K562 (cell line): Measurements from ENCODE around the gene KNCN. TPM values are rescaled to one million over a fixed set of nuclear protein-coding genes. Genes with fewer than 3 reads are reported as not detected.

Source experiments
- ARHGAP35 ChIP-seq: fragments of 450-650 bp; IDR thresholded peaks from 2 replicates; pipeline ENCODE4 v1.6.1; 2018; ENCODE audit not compliant: partially characterized antibody
- CBFA2T2 ChIP-seq: fragments of 450-650 bp; conservative IDR thresholded peaks from 2 replicates; pipeline ENCODE4 v1.6.1; 2017; ENCODE audit warnings: mild to moderate bottlenecking
- CHD4 ChIP-seq: fragments of 200-600 bp; sonication (generic); IDR thresholded peaks from 3 replicates; pipeline ENCODE4 v1.6.1; 2012; ENCODE audit warnings: low read depth, mild to moderate bottlenecking, mixed read lengths, low read length, inconsistent platforms; ENCODE audit not compliant: insufficient read depth, insufficient replicate concordance, poor library complexity, severe bottlenecking
- HSF4 ChIP-seq: fragments of 250-450 bp; sonication (Bioruptor Pico); IDR thresholded peaks from 2 replicates; pipeline ENCODE4 v2.1.2; 2022; ENCODE audit warnings: mild to moderate bottlenecking, moderate library complexity, borderline replicate concordance
- MCM2 ChIP-seq: fragments of 450-650 bp; IDR thresholded peaks from 2 replicates; pipeline ENCODE4 v1.6.1; 2017; ENCODE audit warnings: low read depth, mild to moderate bottlenecking
- MYNN ChIP-seq, 2 experiments: sonication (generic); formaldehyde crosslinking in 1 of 2; IDR thresholded peaks; 2 replicates each; pipeline versions ENCODE4 v1.5.0 to v1.6.1; 2016 to 2020; ENCODE audit warnings: antibody characterized with exemption in 1 of 2, missing genetic modification reagents in 1 of 2
- PREB ChIP-seq: sonication (generic); formaldehyde crosslinking; IDR thresholded peaks from 2 replicates; pipeline ENCODE4 v1.8.1; 2023; ENCODE audit warnings: mild to moderate bottlenecking, missing genetic modification reagents
- RAD51 ChIP-seq: fragments of 450-650 bp; IDR thresholded peaks from 2 replicates; pipeline ENCODE4 v1.7.1; 2016; ENCODE audit warnings: low read depth, mild to moderate bottlenecking, borderline replicate concordance
- RBM39 ChIP-seq: fragments of 200-400 bp; formaldehyde crosslinking; optimal IDR thresholded peaks from 2 replicates; pipeline ENCODE3; 2018; ENCODE audit warnings: low read depth, low read length
- RNF2 ChIP-seq: sonication (generic); IDR thresholded peaks from 2 replicates; pipeline ENCODE4 v1.6.1; 2016
- SIN3B ChIP-seq: fragments of 450-650 bp; IDR thresholded peaks from 2 replicates; pipeline ENCODE4 v1.6.1; 2017; ENCODE audit warnings: low read depth, mild to moderate bottlenecking, moderate library complexity
- SMARCA4 ChIP-seq: fragments of 450-650 bp; IDR thresholded peaks from 2 replicates; pipeline ENCODE4 v1.6.1; 2016
- TCFL5 ChIP-seq: fragments of 250-450 bp; sonication (Bioruptor Pico); conservative IDR thresholded peaks from 2 replicates; pipeline ENCODE4 v1.6.1; 2021; ENCODE audit warnings: mild to moderate bottlenecking, moderate library complexity, matching md5 sums
- TFAM ChIP-seq: fragments of 250-450 bp; sonication (Bioruptor Pico); conservative IDR thresholded peaks from 2 replicates; pipeline ENCODE4 v1.5.0; 2021; ENCODE audit warnings: mild to moderate bottlenecking, moderate library complexity
- YY1 ChIP-seq, 3 experiments: IDR thresholded peaks; 2 replicates each; pipeline ENCODE4 v1.6.1; 2011; ENCODE audit warnings: low read length in 2 of 3, mild to moderate bottlenecking in 2 of 3, moderate library complexity in 2 of 3, borderline replicate concordance in 1 of 3, control low read depth in 1 of 3, low read depth in 1 of 3; ENCODE audit not compliant: insufficient read depth in 3 of 3, insufficient replicate concordance in 2 of 3, control insufficient read depth in 1 of 3, insufficient read length in 1 of 3; ENCODE audit errors: extremely low read depth in 1 of 3
- ZKSCAN8 ChIP-seq: fragments of 200-800 bp; sonication (Bioruptor generic); IDR thresholded peaks from 2 replicates; pipeline ENCODE4 v1.6.1; 2016; ENCODE audit warnings: missing genetic modification characterization, missing compliant biosample characterization
- ZNF232 ChIP-seq: sonication (generic); formaldehyde crosslinking; IDR thresholded peaks from 2 replicates; pipeline ENCODE4 v1.8.0; 2022; ENCODE audit warnings: mild to moderate bottlenecking, missing genetic modification reagents
- ZNF316 ChIP-seq: fragments of 450-650 bp; IDR thresholded peaks from 2 replicates; pipeline ENCODE4 v1.6.1; 2016
- ZNF778 ChIP-seq: fragments of 450-650 bp; formaldehyde crosslinking; IDR thresholded peaks from 2 replicates; pipeline ENCODE4 v1.4.0; 2020; ENCODE audit warnings: mild to moderate bottlenecking, moderate library complexity
- polyA plus RNA-seq, 8 experiments: library from polyadenylated mRNA; depleted of rRNA in 4 of 8; stranded (reverse) in 5 of 8; unstranded in 3 of 8; fragments of >200 nt; fragmentation: Nextera tagmentation in 2 of 8; fragmentation: Illumina TruSeq in 1 of 8; extraction: Ambion mirVana in 2 of 8; extraction: Trizol in 1 of 8; gene quantifications; 2 replicates each; pipeline versions ENCODE4 v1.2.1 to v1.2.3, GENCODE V29; 2011 to 2014; ENCODE audit warnings: inconsistent platforms in 1 of 8, missing spikeins in 1 of 8
- total RNA-seq, 7 experiments: library from RNA; depleted of rRNA in 6 of 7; stranded (reverse); fragments of >200 nt in 6 of 7; fragmentation: Illumina TruSeq in 2 of 7; extraction: Trizol in 2 of 7; gene quantifications; 2 replicates each; pipeline versions ENCODE4 v1.2.1 to v1.2.3, GENCODE V29; 2011 to 2021; ENCODE audit warnings: low replicate concordance in 1 of 7
- TF ChIP-seq, protein P1 (sequence below): sonication (generic); formaldehyde crosslinking; IDR thresholded peaks from 2 replicates; pipeline ENCODE4 v1.8.0; 2023; ENCODE audit warnings: mild to moderate bottlenecking, missing genetic modification reagents
- TF ChIP-seq, protein P2 (sequence below): fragments of 450-650 bp; IDR thresholded peaks from 2 replicates; pipeline ENCODE4 v1.6.1; 2016; ENCODE audit warnings: antibody characterized with exemption
- TF ChIP-seq, protein P3 (sequence below): fragments of 450-650 bp; IDR thresholded peaks from 2 replicates; pipeline ENCODE4 v1.6.1; 2017; ENCODE audit warnings: antibody characterized with exemption

KNCN gene
- total and polyA plus RNA-seq, 9 of the 15 experiments (the other 6 are each of a cell fraction or from before 2014, with no cell fraction given) = not detected

- TF ChIP-seq, protein P1, sequence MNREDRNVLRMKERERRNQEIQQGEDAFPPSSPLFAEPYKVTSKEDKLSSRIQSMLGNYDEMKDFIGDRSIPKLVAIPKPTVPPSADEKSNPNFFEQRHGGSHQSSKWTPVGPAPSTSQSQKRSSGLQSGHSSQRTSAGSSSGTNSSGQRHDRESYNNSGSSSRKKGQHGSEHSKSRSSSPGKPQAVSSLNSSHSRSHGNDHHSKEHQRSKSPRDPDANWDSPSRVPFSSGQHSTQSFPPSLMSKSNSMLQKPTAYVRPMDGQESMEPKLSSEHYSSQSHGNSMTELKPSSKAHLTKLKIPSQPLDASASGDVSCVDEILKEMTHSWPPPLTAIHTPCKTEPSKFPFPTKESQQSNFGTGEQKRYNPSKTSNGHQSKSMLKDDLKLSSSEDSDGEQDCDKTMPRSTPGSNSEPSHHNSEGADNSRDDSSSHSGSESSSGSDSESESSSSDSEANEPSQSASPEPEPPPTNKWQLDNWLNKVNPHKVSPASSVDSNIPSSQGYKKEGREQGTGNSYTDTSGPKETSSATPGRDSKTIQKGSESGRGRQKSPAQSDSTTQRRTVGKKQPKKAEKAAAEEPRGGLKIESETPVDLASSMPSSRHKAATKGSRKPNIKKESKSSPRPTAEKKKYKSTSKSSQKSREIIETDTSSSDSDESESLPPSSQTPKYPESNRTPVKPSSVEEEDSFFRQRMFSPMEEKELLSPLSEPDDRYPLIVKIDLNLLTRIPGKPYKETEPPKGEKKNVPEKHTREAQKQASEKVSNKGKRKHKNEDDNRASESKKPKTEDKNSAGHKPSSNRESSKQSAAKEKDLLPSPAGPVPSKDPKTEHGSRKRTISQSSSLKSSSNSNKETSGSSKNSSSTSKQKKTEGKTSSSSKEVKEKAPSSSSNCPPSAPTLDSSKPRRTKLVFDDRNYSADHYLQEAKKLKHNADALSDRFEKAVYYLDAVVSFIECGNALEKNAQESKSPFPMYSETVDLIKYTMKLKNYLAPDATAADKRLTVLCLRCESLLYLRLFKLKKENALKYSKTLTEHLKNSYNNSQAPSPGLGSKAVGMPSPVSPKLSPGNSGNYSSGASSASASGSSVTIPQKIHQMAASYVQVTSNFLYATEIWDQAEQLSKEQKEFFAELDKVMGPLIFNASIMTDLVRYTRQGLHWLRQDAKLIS = no peak
- TF ChIP-seq MYNN (IDR thresholded peaks at IDR 0.05) (no peak), MYNN (CRISPR knock-in tag; IDR thresholded peaks at IDR 0.05) (no peak), CBFA2T2 (no peak), ZNF232 (CRISPR knock-in tag) (no peak), YY1 (IDR thresholded peaks at IDR 0.05; ENCODE audit: borderline replicate concordance in 1 of 3, control insufficient read depth in 1 of 3, extremely low read depth in 1 of 3, insufficient read depth in 3 of 3, insufficient read length in 1 of 3, insufficient replicate concordance in 2 of 3, low read depth in 1 of 3, low read length in 2 of 3) (no peak), ZKSCAN8 (CRISPR knock-in tag) (0 out of 2 replicates have a peak, but pooled peaks have one; percentile 32), ARHGAP35 (no peak), SIN3B (no peak), ZNF778 (CRISPR knock-in tag) (no peak), RBM39 (no peak), RNF2 (no peak), HSF4 (no peak), RAD51 (no peak), MCM2 (no peak), PREB (CRISPR knock-in tag) (no peak), TCFL5 (CRISPR knock-in tag) (no peak), TFAM (CRISPR knock-in tag) (no peak), SMARCA4 (no peak), CHD4 (no peak), ZNF316 (no peak)
- TF ChIP-seq, protein P2, sequence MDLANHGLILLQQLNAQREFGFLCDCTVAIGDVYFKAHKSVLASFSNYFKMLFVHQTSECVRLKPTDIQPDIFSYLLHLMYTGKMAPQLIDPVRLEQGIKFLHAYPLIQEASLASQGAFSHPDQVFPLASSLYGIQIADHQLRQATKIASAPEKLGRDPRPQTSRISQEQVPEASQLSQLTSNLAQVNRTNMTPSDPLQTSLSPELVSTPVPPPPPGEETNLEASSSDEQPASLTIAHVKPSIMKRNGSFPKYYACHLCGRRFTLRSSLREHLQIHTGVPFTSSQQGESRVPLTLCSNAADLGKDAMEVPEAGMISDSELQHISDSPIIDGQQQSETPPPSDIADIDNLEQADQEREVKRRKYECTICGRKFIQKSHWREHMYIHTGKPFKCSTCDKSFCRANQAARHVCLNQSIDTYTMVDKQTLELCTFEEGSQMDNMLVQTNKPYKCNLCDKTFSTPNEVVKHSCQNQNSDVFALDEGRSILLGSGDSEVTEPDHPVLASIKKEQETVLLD = no peak
- TF ChIP-seq, protein P3, sequence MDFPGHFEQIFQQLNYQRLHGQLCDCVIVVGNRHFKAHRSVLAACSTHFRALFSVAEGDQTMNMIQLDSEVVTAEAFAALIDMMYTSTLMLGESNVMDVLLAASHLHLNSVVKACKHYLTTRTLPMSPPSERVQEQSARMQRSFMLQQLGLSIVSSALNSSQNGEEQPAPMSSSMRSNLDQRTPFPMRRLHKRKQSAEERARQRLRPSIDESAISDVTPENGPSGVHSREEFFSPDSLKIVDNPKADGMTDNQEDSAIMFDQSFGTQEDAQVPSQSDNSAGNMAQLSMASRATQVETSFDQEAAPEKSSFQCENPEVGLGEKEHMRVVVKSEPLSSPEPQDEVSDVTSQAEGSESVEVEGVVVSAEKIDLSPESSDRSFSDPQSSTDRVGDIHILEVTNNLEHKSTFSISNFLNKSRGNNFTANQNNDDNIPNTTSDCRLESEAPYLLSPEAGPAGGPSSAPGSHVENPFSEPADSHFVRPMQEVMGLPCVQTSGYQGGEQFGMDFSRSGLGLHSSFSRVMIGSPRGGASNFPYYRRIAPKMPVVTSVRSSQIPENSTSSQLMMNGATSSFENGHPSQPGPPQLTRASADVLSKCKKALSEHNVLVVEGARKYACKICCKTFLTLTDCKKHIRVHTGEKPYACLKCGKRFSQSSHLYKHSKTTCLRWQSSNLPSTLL = no peak
These were observed 43.7 kb upstream of the KNCN start (continued) for GRCh38 chr1:46595127-46595526.
